Astrocyte (in vitro differentiated cells and primary cell): ENCODE results near the gene ACAA1. TPM values are rescaled to one million over a fixed set of nuclear protein-coding genes. Genes with fewer than 3 reads are reported as not detected.

Source experiments
- DNase-seq: peaks from one replicate; pipeline ENCODE4 v3.0.0-alpha.2; 2010; ENCODE audit warnings: low read depth
- FAIRE-seq: peaks from 2 replicates; lab custom pipeline; 2011; peaks lifted over from hg19 to GRCh38; lab: Jason Lieb, UNC
- H2AFZ ChIP-seq: 2 replicates; pipeline ENCODE4 v1.6.0; 2012; ENCODE audit warnings: low read depth, low read length, inconsistent platforms
- H3K27ac ChIP-seq: 2 replicates; pipeline ENCODE4 v1.5.1; 2011; ENCODE audit warnings: low read depth, low read length, inconsistent platforms
- H3K27me3 ChIP-seq: 2 replicates; pipeline ENCODE4 v1.6.0; 2011; ENCODE audit warnings: low read length, inconsistent platforms; ENCODE audit not compliant: insufficient read depth
- H3K36me3 ChIP-seq: 2 replicates; pipeline ENCODE4 v1.5.1; 2011; ENCODE audit warnings: low read length, inconsistent platforms; ENCODE audit not compliant: insufficient read depth
- H3K4me1 ChIP-seq: 2 replicates; pipeline ENCODE4 v1.5.1; 2011; ENCODE audit warnings: low read length, inconsistent platforms; ENCODE audit not compliant: insufficient read depth
- H3K4me2 ChIP-seq: 2 replicates; pipeline ENCODE4 v1.6.0; 2012; ENCODE audit warnings: low read length, inconsistent platforms
- H3K4me3 ChIP-seq: 2 replicates; pipeline ENCODE4 v1.5.1; 2011; ENCODE audit warnings: low read depth, mild to moderate bottlenecking, low read length, inconsistent platforms; ENCODE audit not compliant: insufficient read depth
- H3K79me2 ChIP-seq: 2 replicates; pipeline ENCODE4 v1.6.0; 2012; ENCODE audit warnings: mild to moderate bottlenecking, low read length, inconsistent platforms; ENCODE audit not compliant: insufficient read depth
- H3K9ac ChIP-seq: 2 replicates; pipeline ENCODE4 v1.6.0; 2012; ENCODE audit warnings: mild to moderate bottlenecking, low read length, inconsistent platforms
- H3K9me3 ChIP-seq: 2 replicates; pipeline ENCODE4 v1.5.1; 2012; ENCODE audit warnings: low read depth, mild to moderate bottlenecking, low read length, inconsistent platforms; ENCODE audit not compliant: insufficient read depth
- H4K20me1 ChIP-seq: 2 replicates; pipeline ENCODE4 v1.6.0; 2012; ENCODE audit warnings: low read length, inconsistent platforms; ENCODE audit not compliant: insufficient read depth
- H3K27ac Mint-ChIP-seq: one replicate; pipeline ENCODE4 v1.8.0; 2021; ENCODE audit warnings: mild to moderate bottlenecking, mixed read lengths; ENCODE audit not compliant: unreplicated experiment
- H3K27me3 Mint-ChIP-seq: one replicate; pipeline ENCODE4 v1.8.0; 2021; ENCODE audit warnings: low read depth, mixed read lengths; ENCODE audit not compliant: unreplicated experiment
- H3K36me3 Mint-ChIP-seq: one replicate; pipeline ENCODE4 v1.8.0; 2021; ENCODE audit warnings: low read depth, mixed read lengths; ENCODE audit not compliant: unreplicated experiment
- H3K4me1 Mint-ChIP-seq: one replicate; pipeline ENCODE4 v1.8.0; 2021; ENCODE audit warnings: low read depth, mixed read lengths; ENCODE audit not compliant: unreplicated experiment
- H3K4me3 Mint-ChIP-seq: one replicate; pipeline ENCODE4 v1.8.0; 2021; ENCODE audit warnings: mild to moderate bottlenecking, moderate library complexity, mixed read lengths; ENCODE audit not compliant: unreplicated experiment
- H3K9me3 Mint-ChIP-seq: one replicate; pipeline ENCODE4 v1.8.0; 2021; ENCODE audit warnings: mild to moderate bottlenecking, mixed read lengths; ENCODE audit not compliant: unreplicated experiment
- EZH2 ChIP-seq: IDR thresholded peaks from 2 replicates; pipeline ENCODE4 v1.6.1; 2012; ENCODE audit warnings: mild to moderate bottlenecking, low read length, inconsistent platforms; ENCODE audit not compliant: insufficient read depth
- total RNA-seq: library from RNA; stranded (reverse); gene quantifications from 2 replicates; pipeline ENCODE4 v1.2.1, GENCODE V29; 2021
- TF ChIP-seq, protein P1 (sequence below): IDR thresholded peaks from 2 replicates; pipeline ENCODE4 v1.5.1; 2011; ENCODE audit warnings: low read depth, mild to moderate bottlenecking, inconsistent platforms, low read length, moderate library complexity; ENCODE audit not compliant: insufficient read depth

Gene ACAA1
- total RNA-seq, 1 donor from 2014 or later, result 69.4 TPM

DNA sequence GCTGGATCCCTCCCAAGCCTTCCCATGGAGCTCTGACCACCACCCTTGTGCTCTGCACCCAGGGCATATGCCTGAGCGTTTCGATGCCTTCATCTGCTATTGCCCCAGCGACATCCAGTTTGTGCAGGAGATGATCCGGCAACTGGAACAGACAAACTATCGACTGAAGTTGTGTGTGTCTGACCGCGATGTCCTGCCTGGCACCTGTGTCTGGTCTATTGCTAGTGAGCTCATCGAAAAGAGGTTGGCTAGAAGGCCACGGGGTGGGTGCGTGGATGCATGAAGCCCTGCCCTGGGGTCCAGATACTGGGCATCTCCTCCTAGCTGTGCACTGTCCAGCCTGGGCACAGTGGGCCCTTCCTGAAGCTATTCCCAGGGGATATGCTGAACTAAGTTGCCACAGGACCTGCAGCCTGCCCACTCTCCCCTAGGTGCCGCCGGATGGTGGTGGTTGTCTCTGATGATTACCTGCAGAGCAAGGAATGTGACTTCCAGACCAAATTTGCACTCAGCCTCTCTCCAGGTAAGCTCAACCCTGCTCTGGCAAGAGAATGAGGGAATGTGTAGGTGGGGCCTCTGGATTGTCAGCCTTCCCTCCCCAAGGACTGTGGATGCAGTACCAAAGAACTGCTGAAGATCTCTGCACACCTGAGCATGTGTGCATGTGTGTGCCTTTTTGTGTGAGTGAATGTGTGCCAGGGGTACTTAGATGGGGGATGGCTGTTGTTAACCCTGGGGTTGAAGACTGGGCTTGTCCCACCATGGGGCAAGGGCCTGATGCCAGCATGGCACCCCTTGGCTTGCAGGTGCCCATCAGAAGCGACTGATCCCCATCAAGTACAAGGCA is 3.6 kb upstream of the ACAA1 start:
- no peak for TF ChIP-seq EZH2
- TF ChIP-seq, protein P1, sequence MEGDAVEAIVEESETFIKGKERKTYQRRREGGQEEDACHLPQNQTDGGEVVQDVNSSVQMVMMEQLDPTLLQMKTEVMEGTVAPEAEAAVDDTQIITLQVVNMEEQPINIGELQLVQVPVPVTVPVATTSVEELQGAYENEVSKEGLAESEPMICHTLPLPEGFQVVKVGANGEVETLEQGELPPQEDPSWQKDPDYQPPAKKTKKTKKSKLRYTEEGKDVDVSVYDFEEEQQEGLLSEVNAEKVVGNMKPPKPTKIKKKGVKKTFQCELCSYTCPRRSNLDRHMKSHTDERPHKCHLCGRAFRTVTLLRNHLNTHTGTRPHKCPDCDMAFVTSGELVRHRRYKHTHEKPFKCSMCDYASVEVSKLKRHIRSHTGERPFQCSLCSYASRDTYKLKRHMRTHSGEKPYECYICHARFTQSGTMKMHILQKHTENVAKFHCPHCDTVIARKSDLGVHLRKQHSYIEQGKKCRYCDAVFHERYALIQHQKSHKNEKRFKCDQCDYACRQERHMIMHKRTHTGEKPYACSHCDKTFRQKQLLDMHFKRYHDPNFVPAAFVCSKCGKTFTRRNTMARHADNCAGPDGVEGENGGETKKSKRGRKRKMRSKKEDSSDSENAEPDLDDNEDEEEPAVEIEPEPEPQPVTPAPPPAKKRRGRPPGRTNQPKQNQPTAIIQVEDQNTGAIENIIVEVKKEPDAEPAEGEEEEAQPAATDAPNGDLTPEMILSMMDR, result no peak
- no peaks in the 10 kb centered on the region for H3K9me3 ChIP-seq
- FAIRE-seq (no peak), DNase-seq (no peak)
- no peak overlapping the region for H3K4me3 ChIP-seq
- H3K4me2 ChIP-seq, result no peak overlapping the region
- H4K20me1 ChIP-seq, result peaks cover 14% of the 10 kb centered on the region
- no peak overlapping the region for H2AFZ ChIP-seq
- H3K9me3 Mint-ChIP-seq, result no peaks in the 10 kb centered on the region
- no peak overlapping the region for H3K27ac Mint-ChIP-seq
- no peaks in the 10 kb centered on the region for H3K36me3 ChIP-seq
- peaks cover 25% of the 10 kb centered on the region for H3K4me1 Mint-ChIP-seq
- no peak overlapping the region for H3K9ac ChIP-seq
- H3K27me3 ChIP-seq, result no peaks in the 10 kb centered on the region
- no peak overlapping the region for H3K27ac ChIP-seq
- peaks cover 18% of the 10 kb centered on the region for H3K36me3 Mint-ChIP-seq
- no peak overlapping the region for H3K4me3 Mint-ChIP-seq
- H3K4me1 ChIP-seq, result peaks cover 18% of the 10 kb centered on the region
- peaks cover 33% of the 10 kb centered on the region for H3K79me2 ChIP-seq
- H3K27me3 Mint-ChIP-seq, result no peaks in the 10 kb centered on the region

GRCh38 chr3:38139652-38140051 is 2.7 kb upstream of the ACAA1 start:
- Histone ChIP-seq H3K36me3 (no peaks in the 10 kb centered on the region), H3K27me3 (no peaks in the 10 kb centered on the region), H3K9ac (peak overlapping the region; percentile 73), H3K4me2 (peak overlapping the region; percentile 92), H2AFZ (no peak overlapping the region), H3K4me1 (peaks cover 18% of the 10 kb centered on the region), H3K9me3 (no peaks in the 10 kb centered on the region), H3K27ac (no peak overlapping the region), H4K20me1 (peaks cover 14% of the 10 kb centered on the region), H3K4me3 (peak overlapping the region; percentile 76), H3K79me2 (peaks cover 36% of the 10 kb centered on the region)
- Mint-ChIP-seq H3K36me3 (peaks cover 18% of the 10 kb centered on the region), H3K4me1 (peaks cover 31% of the 10 kb centered on the region), H3K27ac (no peak overlapping the region), H3K4me3 (peak overlapping the region; percentile 93), H3K9me3 (no peaks in the 10 kb centered on the region), H3K27me3 (no peaks in the 10 kb centered on the region)
- DNase-seq, result no peak
- TF ChIP-seq, protein P1, result no peak
- TF ChIP-seq EZH2, result no peak
- no peak for FAIRE-seq

DNA sequence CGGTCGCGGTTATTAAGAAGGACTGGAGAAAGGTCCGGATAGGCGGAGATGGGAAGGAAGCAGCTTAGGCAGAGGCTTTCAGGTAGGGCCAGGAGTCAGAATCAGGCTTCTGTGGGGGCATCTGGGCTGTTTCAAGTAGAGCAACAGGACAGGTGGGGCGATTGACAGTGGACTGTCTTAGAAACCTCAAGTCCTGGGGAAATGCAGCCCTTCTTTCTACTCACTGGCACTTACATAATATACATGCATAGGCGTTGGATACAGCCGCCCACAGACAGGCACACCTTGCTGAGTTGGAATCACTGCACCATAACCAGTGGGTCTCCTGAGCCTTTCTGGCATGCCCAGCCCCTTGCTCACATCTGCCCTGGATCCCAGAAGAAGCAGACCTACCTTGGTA is 2.3 kb upstream of the ACAA1 start:
- Mint-ChIP-seq H3K9me3 (no peaks in the 10 kb centered on the region), H3K4me1 (peaks cover 33% of the 10 kb centered on the region), H3K27me3 (no peaks in the 10 kb centered on the region), H3K36me3 (peaks cover 21% of the 10 kb centered on the region), H3K27ac (peak overlapping the region; percentile 58), H3K4me3 (peak overlapping the region; percentile 93)
- TF ChIP-seq EZH2, result no peak
- TF ChIP-seq, protein P1, result no peak
- Histone ChIP-seq H3K4me3 (peak overlapping the region; percentile 76), H3K9me3 (no peaks in the 10 kb centered on the region), H3K9ac (peak overlapping the region; percentile 73), H3K27ac (no peak overlapping the region), H3K4me2 (peak overlapping the region; percentile 92), H3K4me1 (peaks cover 18% of the 10 kb centered on the region), H3K27me3 (no peaks in the 10 kb centered on the region), H3K79me2 (peaks cover 36% of the 10 kb centered on the region), H4K20me1 (peaks cover 18% of the 10 kb centered on the region), H2AFZ (peak overlapping the region; percentile 92), H3K36me3 (no peaks in the 10 kb centered on the region)
- FAIRE-seq, result no peak
- no peak for DNase-seq
